ENCODE data around the gene CORIN. TPM values are rescaled to one million over a fixed set of nuclear protein-coding genes. Genes with fewer than 3 reads are reported as not detected.

CORIN gene
- total and polyA plus RNA-seq, 10 of the 15 experiments (the other 5 are each of a cell fraction or from before 2014, with no cell fraction given), result 0.02 to 0.45 (median 0.09) TPM; not detected in 3

GRCh38 chr4:47804598-47804997, 33.3 kb downstream of the CORIN start:
- Histone ChIP-seq H3K27me3 (replicated peaks in 1 of 2; ENCODE audit: control insufficient read depth in 2 of 2, insufficient read depth in 2 of 2, low read length in 1 of 2) (no peaks in the 10 kb centered on the region), H3K36me3 (ENCODE audit: control insufficient read depth in 2 of 2, insufficient read depth in 2 of 2, low read length in 1 of 2) (no peaks in the 10 kb centered on the region), H3K4me1 (ENCODE audit: control insufficient read depth, insufficient read depth, low read length) (no peaks in the 10 kb centered on the region), H2AFZ (ENCODE audit: control insufficient read depth, low read depth, low read length) (no peak overlapping the region), H3K79me2 (ENCODE audit: control insufficient read depth, insufficient read depth, low read length) (no peaks in the 10 kb centered on the region), H3K9me3 (replicated peaks; ENCODE audit: control insufficient read depth, insufficient read depth, low read length) (no peaks in the 10 kb centered on the region), H3K9ac (ENCODE audit: control insufficient read depth, insufficient read depth, low read length) (no peak overlapping the region), H4K20me1 (ENCODE audit: control insufficient read depth, insufficient read depth) (no peaks in the 10 kb centered on the region), H3K4me3 (no peak overlapping the region), H3K27ac (ENCODE audit: control insufficient read depth, insufficient read depth) (no peak overlapping the region), H3K4me2 (ENCODE audit: control insufficient read depth, insufficient read depth) (no peak overlapping the region)
- DNase-seq (ENCODE audit: low read depth, low spot score) (no peak), FAIRE-seq (no peak), ATAC-seq (no peak)
- TF ChIP-seq ZNF274 (IDR thresholded peaks at IDR 0.05; ENCODE audit: insufficient read depth, insufficient read length), result no peak
- no peak for TF ChIP-seq CBX3 (IDR thresholded peaks at IDR 0.05; ENCODE audit: borderline replicate concordance, low read depth)
- TF ChIP-seq ZNF217 (IDR thresholded peaks at IDR 0.05), result no peak
- no peak for TF ChIP-seq ELK1 (IDR thresholded peaks at IDR 0.05; ENCODE audit: low read depth, low read length)
- ChIA-PET POLR2A (no interaction called here), CTCF (no interaction called here), RAD21 (ENCODE audit: unreplicated experiment) (no interaction called here), SMC1A (ENCODE audit: uncharacterized antibody, unreplicated experiment) (no interaction called here)
- intact Hi-C loops (cut with micrococcal nuclease; ENCODE audit: unreplicated experiment) (no loop called here), in situ Hi-C loops (cut with MboI) (no loop called here)
- no TSS peak for BruUV-seq (replicated peaks)
- 62% methylated on average over 7 of the region's 7 CpGs for WGBS (ENCODE audit: insufficient coverage, insufficient replicate concordance, low lambda C conversion rate, missing lambda C conversion rate)

GRCh38 chr4:47801481-47802002, 36.3 kb downstream of the CORIN start:
- no peak overlapping the region for H3K9ac ChIP-seq (ENCODE audit: control insufficient read depth, insufficient read depth, low read length)
- no peaks in the 10 kb centered on the region for H3K9me3 ChIP-seq (replicated peaks; ENCODE audit: control insufficient read depth, insufficient read depth, low read length)
- ChIA-PET POLR2A (no interaction called here), RAD21 (ENCODE audit: unreplicated experiment) (no interaction called here), SMC1A (ENCODE audit: uncharacterized antibody, unreplicated experiment) (no interaction called here), CTCF (no interaction called here)
- WGBS (ENCODE audit: insufficient coverage, insufficient replicate concordance, low lambda C conversion rate, missing lambda C conversion rate), result 38% methylated on average over 3 of the region's 3 CpGs
- H3K36me3 ChIP-seq (ENCODE audit: control insufficient read depth in 2 of 2, insufficient read depth in 2 of 2, low read length in 1 of 2), result no peaks in the 10 kb centered on the region
- DNase-seq (ENCODE audit: low read depth, low spot score) (no peak), FAIRE-seq (no peak), ATAC-seq (no peak)
- H2AFZ ChIP-seq (ENCODE audit: control insufficient read depth, low read depth, low read length), result no peak overlapping the region
- in situ Hi-C loops (cut with MboI) (no loop called here), intact Hi-C loops (cut with micrococcal nuclease; ENCODE audit: unreplicated experiment) (no loop called here)
- TF ChIP-seq HDAC6 (IDR thresholded peaks at IDR 0.05; ENCODE audit: unreplicated experiment) (no peak), FOXK2 (IDR thresholded peaks at IDR 0.05) (no peak), GATAD2B (conservative IDR thresholded peaks at IDR 0.05; ENCODE audit: low read depth) (no peak), CBFB (IDR thresholded peaks at IDR 0.05; ENCODE audit: low read depth) (no peak)
- no TSS peak for BruUV-seq (replicated peaks)
- no peaks in the 10 kb centered on the region for H3K27me3 ChIP-seq (replicated peaks in 1 of 2; ENCODE audit: control insufficient read depth in 2 of 2, insufficient read depth in 2 of 2, low read length in 1 of 2)
- no peaks in the 10 kb centered on the region for H3K4me1 ChIP-seq (ENCODE audit: control insufficient read depth, insufficient read depth, low read length)
- H3K27ac ChIP-seq (ENCODE audit: control insufficient read depth, insufficient read depth), result no peak overlapping the region
- H3K4me3 ChIP-seq, result no peak overlapping the region
- H3K4me2 ChIP-seq (ENCODE audit: control insufficient read depth, insufficient read depth), result no peak overlapping the region
- no peaks in the 10 kb centered on the region for H4K20me1 ChIP-seq (ENCODE audit: control insufficient read depth, insufficient read depth)
- H3K79me2 ChIP-seq (ENCODE audit: control insufficient read depth, insufficient read depth, low read length), result no peaks in the 10 kb centered on the region

All from GM12878 (cell line).